ENCODE data around the gene NDUFS6. TPM values are rescaled to one million over a fixed set of nuclear protein-coding genes. Genes with fewer than 3 reads are reported as not detected.

Gene NDUFS6
- total RNA-seq, 1 donor from 2014 or later, result 22.9 TPM

- DNase-seq (ENCODE audit: low spot score), result no peak
These were observed 50.2 kb downstream of the NDUFS6 start for GRCh38 chr5:1851290-1851934.

DNA sequence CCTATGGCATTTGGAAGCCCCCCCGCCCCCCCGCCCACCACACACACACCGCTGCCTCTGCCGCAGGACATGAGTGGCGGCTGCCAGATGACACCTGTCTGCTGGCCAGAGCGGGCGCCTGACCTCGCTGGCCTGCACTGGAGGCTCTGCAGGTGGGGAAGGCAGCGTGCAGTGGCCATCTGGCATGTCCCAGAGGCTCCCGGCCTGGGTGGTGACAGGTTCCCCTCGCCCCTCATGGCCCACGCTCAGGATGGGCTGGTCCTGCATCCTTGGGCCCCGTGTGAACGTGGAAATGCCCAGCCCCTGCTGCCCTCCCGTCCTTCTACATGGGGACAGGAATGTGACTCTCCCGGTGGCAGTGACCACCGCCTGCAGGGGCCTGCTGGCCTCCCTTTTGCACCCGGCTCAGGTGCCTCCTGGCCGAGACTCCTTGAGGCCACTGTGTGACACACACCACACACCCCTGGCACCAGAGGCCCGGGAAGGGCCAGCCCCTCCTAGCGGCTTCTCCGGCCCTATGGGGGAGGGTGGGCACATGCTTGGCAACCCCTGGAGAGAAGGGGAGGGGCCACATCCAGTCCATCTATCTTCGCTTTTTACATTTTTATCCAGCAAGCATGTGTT, 51.2 kb downstream of the NDUFS6 start:
- no peak for DNase-seq (ENCODE audit: low spot score)

DNA sequence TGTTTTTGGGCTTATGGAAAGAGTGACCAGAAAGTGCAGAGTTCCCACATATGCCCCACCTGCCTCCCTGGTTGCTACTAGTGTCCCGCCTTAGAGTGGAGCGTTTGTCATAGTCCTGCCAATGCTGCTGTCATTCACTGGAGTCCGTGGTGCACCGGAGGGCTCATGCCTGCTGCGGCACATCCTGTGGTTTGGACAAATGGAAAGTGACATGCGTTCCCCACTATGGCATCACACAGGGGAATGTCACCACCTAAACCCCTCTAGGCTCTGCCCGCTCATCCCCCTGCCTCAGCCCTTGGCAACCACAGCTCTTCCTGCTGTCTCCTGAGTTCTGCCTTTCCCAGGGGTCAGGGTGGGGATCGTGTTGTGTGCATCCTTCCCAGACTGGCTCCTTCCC, 52.3 kb downstream of the NDUFS6 start:
- no peak for DNase-seq (ENCODE audit: low spot score)

- DNase-seq (ENCODE audit: low spot score), result no peak
These were observed 53.9 kb downstream of the NDUFS6 start for GRCh38 chr5:1855075-1855474.

- no peak for DNase-seq (ENCODE audit: low spot score)
These were observed 54.4 kb downstream of the NDUFS6 start for GRCh38 chr5:1855596-1855995.

GRCh38 chr5:1856596-1857255, 55.5 kb downstream of the NDUFS6 start:
- no peak for DNase-seq (ENCODE audit: low spot score)

DNA sequence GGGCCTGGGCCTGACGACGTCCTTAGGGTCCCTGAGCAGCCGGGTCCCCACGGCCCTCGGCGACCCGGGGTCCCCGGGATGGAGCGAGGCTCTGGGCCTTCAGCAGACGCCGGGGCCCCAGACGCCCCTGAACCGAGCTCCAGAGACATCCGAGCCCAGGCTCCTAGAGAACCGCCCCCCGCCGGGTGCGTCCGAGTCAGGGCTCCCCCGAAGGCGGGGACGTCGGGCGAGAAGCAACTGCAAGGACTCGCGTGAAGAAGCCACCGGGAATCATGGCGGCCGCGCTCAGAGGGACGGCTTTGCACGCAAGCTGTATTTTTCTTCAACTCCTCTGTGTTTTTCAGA, 56.0 kb downstream of the NDUFS6 start:
- DNase-seq (ENCODE audit: low spot score), result no peak

DNA sequence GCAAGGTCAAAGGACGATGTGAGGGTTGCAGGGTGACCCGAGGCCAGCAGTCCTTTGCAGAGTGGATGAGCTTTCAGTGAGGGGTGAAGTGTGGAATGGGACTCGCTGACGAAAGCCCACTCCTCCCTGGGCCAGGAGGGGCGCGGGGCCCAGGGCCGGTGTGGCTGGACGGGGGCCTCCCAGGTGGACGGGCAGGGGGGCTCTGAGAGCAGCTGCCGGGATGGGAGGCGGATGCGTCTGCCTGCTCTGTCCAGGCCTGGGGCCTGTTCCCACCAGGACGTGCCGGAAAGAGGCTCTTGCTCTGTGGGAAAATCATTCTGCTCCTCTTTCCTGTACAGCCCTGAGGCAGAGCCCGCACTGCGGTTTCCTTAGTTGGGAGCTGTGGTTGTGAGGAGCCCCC, 57.2 kb downstream of the NDUFS6 start:
- DNase-seq (ENCODE audit: low spot score), result no peak

- no peak for DNase-seq (ENCODE audit: low spot score)
These were observed 57.9 kb downstream of the NDUFS6 start for GRCh38 chr5:1859099-1859498.

DNA sequence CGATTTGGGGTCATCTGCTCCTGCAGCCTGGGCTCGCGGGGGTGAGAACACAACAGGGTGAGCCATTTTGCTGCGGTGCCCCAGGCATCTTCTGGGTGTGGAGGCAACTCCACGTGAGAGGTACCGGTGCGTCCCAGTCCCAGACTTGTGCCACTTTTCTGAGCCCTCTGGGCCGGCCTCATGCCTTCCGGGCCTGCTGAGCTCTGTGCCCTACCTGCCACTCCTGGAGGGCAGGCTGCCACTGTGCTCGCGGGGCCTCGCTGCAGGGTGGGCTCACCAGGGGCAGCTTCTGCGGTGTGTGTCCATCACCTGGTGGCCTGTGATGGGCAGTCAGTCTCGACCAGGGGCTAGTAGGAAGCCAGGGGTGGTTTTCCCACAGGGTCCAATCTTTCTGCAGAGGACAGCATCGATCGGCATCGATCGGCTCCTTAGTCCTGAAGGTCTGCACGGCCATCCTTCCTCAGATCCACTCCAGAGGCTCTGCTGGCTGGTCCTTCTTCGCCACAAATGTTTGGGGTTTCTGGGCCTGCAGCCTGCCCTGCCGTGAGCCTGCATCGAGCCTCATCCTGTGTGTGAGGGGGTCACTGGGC, 58.9 kb downstream of the NDUFS6 start:
- DNase-seq (ENCODE audit: low spot score), result no peak

DNA sequence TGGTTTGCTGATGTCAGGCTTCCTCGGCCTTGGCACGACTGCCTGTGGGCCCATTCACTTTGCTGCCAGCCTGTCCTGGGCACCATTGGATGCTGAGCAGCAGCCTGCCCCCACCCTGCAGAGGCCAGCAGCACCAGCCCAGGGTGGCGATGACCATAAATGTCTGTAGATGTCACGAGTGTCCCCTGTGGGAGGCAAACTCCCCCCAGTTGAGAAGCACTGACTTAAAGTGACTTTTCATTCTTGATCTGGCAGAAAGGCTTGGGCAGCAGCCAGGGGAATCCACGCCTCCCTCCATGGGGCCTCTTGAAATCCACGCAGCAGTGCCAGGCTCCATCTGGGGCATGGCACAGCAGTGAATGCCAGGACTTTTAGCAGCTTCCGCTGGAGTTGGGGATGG, 59.7 kb downstream of the NDUFS6 start:
- DNase-seq (ENCODE audit: low spot score), result no peak

- no peak for DNase-seq (ENCODE audit: low spot score)
These were observed 63.8 kb downstream of the NDUFS6 start for GRCh38 chr5:1864896-1865440.

GRCh38 chr5:1865486-1865885, 64.3 kb downstream of the NDUFS6 start:
- DNase-seq (ENCODE audit: low spot score), result no peak

Other genes starting within 250 kb of the NDUFS6 start
- 33.2 TPM for gene MRPL36, start 1.6 kb upstream of the NDUFS6 start, total RNA-seq
- not detected for gene IRX4, start 81.5 kb downstream of the NDUFS6 start, total RNA-seq

All from ureter (tissue), 1 donor.